ENCODE measurements around the gene DDX20.

DDX20 gene

GRCh38 chr1:111813440-111814304 lies 58.0 kb downstream of the DDX20 start:
- in situ Hi-C loops (cut with HindIII; ENCODE audit: low pct_unique_long_range_greater_than_20kb, low sequenced_read_pairs) = no loop called here
- DNase-seq (ENCODE audit: low read depth in 1 of 2, low spot score in 1 of 2) = no peak
- TF ChIP-seq JUND (IDR thresholded peaks at IDR 0.05; ENCODE audit: low read depth) = no peak

- DNase-seq (ENCODE audit: low read depth in 1 of 2, low spot score in 1 of 2) = no peak
- in situ Hi-C loops (cut with HindIII; ENCODE audit: low pct_unique_long_range_greater_than_20kb, low sequenced_read_pairs) = no loop called here
- TF ChIP-seq JUND (IDR thresholded peaks at IDR 0.05; ENCODE audit: low read depth) = no peak
Measured at GRCh38 chr1:111814305-111814628, 58.6 kb downstream of the DDX20 start.

GRCh38 chr1:111814642-111815041 lies 58.9 kb downstream of the DDX20 start:
- in situ Hi-C loops (cut with HindIII; ENCODE audit: low pct_unique_long_range_greater_than_20kb, low sequenced_read_pairs) = no loop called here
- no peak for TF ChIP-seq JUND (IDR thresholded peaks at IDR 0.05; ENCODE audit: low read depth)
- no peak for DNase-seq (ENCODE audit: low read depth in 1 of 2, low spot score in 1 of 2)

Data from T47D (cell line).